Measurements from ENCODE around the gene FTCD. TPM values are rescaled to one million over a fixed set of nuclear protein-coding genes. Genes with fewer than 3 reads are reported as not detected.

Gene FTCD
- total and polyA plus RNA-seq, 8 donors = 0.25 to 6.7 (median 1.3) TPM; not detected in 3

DNA sequence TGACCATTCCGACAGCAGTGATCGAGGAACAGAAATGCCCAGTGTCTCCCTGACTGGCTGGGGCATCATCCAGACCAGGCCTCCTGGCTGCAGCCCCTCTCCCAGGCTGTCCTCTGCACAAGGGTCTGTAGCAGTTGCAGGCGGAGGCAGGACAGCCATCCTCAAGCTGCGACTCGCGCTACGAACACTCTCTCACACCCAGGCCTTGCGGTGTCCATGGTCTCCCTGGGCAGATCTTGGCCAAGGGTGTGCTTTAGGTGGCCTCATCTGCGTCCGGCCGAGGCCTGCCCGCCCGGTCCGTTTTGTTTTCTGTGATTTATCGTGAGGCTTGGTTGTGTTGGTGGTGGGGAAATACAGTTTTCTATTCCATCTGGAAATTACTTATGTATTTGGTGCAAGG lies 15.7 kb downstream of the FTCD start:
- H3K27me3 ChIP-seq = peaks cover 0 to 46% (median 6%) of the 10 kb centered on the region in 3 donors
- TF ChIP-seq, protein P1, sequence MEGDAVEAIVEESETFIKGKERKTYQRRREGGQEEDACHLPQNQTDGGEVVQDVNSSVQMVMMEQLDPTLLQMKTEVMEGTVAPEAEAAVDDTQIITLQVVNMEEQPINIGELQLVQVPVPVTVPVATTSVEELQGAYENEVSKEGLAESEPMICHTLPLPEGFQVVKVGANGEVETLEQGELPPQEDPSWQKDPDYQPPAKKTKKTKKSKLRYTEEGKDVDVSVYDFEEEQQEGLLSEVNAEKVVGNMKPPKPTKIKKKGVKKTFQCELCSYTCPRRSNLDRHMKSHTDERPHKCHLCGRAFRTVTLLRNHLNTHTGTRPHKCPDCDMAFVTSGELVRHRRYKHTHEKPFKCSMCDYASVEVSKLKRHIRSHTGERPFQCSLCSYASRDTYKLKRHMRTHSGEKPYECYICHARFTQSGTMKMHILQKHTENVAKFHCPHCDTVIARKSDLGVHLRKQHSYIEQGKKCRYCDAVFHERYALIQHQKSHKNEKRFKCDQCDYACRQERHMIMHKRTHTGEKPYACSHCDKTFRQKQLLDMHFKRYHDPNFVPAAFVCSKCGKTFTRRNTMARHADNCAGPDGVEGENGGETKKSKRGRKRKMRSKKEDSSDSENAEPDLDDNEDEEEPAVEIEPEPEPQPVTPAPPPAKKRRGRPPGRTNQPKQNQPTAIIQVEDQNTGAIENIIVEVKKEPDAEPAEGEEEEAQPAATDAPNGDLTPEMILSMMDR (IDR thresholded peaks at IDR 0.05) = no peak
- no peak for TF ChIP-seq POLR2A (IDR thresholded peaks at IDR 0.05)
- no peak for TF ChIP-seq EP300 (IDR thresholded peaks at IDR 0.05)
- TF ChIP-seq POLR2AphosphoS5 (IDR thresholded peaks at IDR 0.05) = no peak
- DNase-seq = no peak
- peaks cover 0 to 13% (median 9%) of the 10 kb centered on the region in 4 donors for H3K4me1 ChIP-seq
- 84 to 90% (median 88%) methylated on average over 13 to 15 of the region's 15 CpGs for WGBS, 5 donors
- no peaks in the 10 kb centered on the region for H3K9me3 ChIP-seq
- no peak overlapping the region for H3K27ac ChIP-seq
- intact Hi-C loops (cut with DNase I; ENCODE audit: low total_unique reads) = loop anchor here (10.0 kb wide), 1 partner anchor 85 kb away; the partner anchor contains the start of gene LSS
- H3K4me3 ChIP-seq = no peak overlapping the region
- no peaks in the 10 kb centered on the region for H3K36me3 ChIP-seq

DNA sequence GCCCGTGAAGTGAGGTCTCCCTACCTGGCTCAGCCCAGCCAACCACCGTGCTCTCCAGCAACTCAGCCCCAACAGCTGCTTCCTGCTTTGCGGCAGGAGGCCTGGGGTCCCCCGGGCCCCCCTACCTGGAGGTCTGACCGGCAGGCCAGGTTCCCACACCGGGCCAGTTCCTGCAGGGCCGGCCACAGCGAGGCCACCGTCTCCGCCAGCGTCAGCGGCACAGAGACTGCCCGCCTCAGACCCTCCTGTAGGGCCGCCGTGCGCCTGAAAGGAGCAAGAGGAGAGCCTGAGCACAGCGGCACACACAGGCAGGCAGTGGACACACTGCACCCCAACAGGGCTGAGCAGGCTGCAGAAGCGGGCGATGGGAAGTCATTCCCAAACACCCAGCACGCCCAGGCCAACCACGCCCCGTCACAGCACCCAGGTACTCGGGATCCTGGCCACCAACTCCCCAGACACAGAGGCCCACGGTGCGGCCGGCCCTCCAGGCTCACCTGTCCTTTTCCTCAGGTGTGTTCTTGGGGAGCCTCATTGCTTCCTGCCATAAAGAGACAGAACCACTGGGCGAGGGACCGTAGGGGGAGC lies 16.9 kb downstream of the FTCD start:
- DNase-seq = no peak
- Histone ChIP-seq H3K27ac (no peak overlapping the region), H3K4me3 (no peak overlapping the region), H3K36me3 (no peaks in the 10 kb centered on the region), H3K9me3 (no peaks in the 10 kb centered on the region), H3K4me1 (peaks cover 0 to 6% (median 2%) of the 10 kb centered on the region in 4 donors), H3K27me3 (peaks cover 0 to 46% (median 6%) of the 10 kb centered on the region in 3 donors)
- WGBS, 5 donors = 80 to 89% (median 85%) methylated on average over 3 to 28 of the region's 28 CpGs
- TF ChIP-seq POLR2A (IDR thresholded peaks at IDR 0.05) (no peak), POLR2AphosphoS5 (IDR thresholded peaks at IDR 0.05) (no peak), EP300 (IDR thresholded peaks at IDR 0.05) (no peak)
- TF ChIP-seq, protein P1 (IDR thresholded peaks at IDR 0.05) = no peak
- intact Hi-C loops (cut with DNase I; ENCODE audit: low total_unique reads) = no loop called here

DNA sequence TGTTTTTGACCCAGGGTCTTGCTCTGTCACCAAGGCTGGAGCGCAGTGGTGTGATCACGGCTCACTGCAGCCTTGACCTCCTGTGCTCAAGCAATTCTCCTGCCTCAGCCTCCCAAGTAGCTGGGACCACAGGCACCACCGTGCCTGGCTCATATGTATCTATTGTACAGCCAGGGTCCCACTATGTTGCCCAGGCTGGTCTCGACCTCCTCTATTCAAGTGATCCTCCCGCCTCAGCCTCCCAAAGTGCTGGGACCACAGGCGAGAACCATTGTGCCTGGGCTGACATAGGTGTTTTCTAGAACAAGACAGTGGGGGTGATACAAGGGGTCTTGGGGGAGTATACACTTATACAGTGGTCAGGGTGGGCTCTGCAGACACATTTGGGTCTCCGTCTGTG lies 17.5 kb downstream of the FTCD start:
- 74 to 92% (median 78%) methylated on average over 4 to 7 of the region's 7 CpGs for WGBS, 5 donors

DNA sequence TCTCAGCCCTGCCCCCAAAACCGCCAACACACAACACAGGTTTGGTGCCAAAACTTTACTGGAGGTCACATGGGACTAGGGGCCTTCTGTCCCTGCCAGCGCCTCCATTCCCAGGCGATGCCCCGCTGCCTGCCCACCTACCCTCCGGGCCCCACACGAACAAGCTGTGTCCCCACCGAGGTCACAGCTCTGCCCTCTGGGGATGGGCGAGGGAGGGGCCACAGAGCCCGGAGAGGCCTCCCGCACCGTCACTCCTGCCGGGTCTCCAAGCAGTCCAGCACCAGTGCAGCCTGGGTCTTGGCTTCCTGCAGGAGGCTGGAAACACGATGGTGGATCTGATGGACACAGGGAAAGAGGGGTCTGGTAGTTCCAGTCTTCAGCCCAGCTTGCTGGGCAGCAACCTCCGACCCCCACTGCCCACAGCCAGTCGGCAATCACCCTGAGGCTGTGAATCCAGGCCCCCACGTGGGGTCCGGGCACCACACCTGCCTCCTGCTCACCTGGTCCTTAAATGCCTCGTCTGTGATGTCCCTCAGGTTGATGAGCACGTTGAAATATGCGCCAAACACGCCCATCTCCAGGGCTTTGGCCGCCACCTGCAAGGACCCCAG lies 18.5 kb downstream of the FTCD start:
- TF ChIP-seq POLR2AphosphoS5 (IDR thresholded peaks at IDR 0.05) (no peak), POLR2A (IDR thresholded peaks at IDR 0.05) (no peak), EP300 (IDR thresholded peaks at IDR 0.05) (no peak)
- TF ChIP-seq, protein P1 (IDR thresholded peaks at IDR 0.05) = no peak
- DNase-seq = no peak
- Histone ChIP-seq H3K36me3 (peaks cover 0 to 11% (median 3%) of the 10 kb centered on the region in 4 donors), H3K4me3 (no peak overlapping the region), H3K4me1 (no peaks in the 10 kb centered on the region), H3K9me3 (no peaks in the 10 kb centered on the region), H3K27me3 (peaks cover 0 to 46% (median 6%) of the 10 kb centered on the region in 3 donors), H3K27ac (no peak overlapping the region)
- intact Hi-C loops (cut with DNase I; ENCODE audit: low total_unique reads) = no loop called here
- 71 to 80% (median 74%) methylated on average over 17 to 22 of the region's 22 CpGs for WGBS, 5 donors

More for the DNA sequence above, 17.5 kb downstream of the FTCD start:
- DNase-seq = no peak
- no peak overlapping the region for H3K4me3 ChIP-seq
- peaks cover 0 to under 1% (median 0%) of the 10 kb centered on the region in 4 donors for H3K36me3 ChIP-seq
- TF ChIP-seq POLR2A (IDR thresholded peaks at IDR 0.05) (no peak), EP300 (IDR thresholded peaks at IDR 0.05) (no peak), POLR2AphosphoS5 (IDR thresholded peaks at IDR 0.05) (no peak)
- TF ChIP-seq, protein P1 (IDR thresholded peaks at IDR 0.05) = no peak
- intact Hi-C loops (cut with DNase I; ENCODE audit: low total_unique reads) = no loop called here
- no peaks in the 10 kb centered on the region for H3K9me3 ChIP-seq
- peaks cover 0 to under 1% (median 0%) of the 10 kb centered on the region in 4 donors for H3K4me1 ChIP-seq
- H3K27me3 ChIP-seq = peaks cover 0 to 46% (median 6%) of the 10 kb centered on the region in 3 donors
- H3K27ac ChIP-seq = no peak overlapping the region
